Gastroesophageal sphincter (tissue), 3 donors: ENCODE measurements around the gene HUS1.

Experiments used
- POLR2A ChIP-seq, 2 donors: fragments of 450-650 bp; IDR thresholded peaks; one replicate each; pipeline ENCODE4 v1.6.1; 2017; ENCODE audit warnings: antibody characterized with exemption in 2 of 2, mild to moderate bottlenecking in 2 of 2, moderate library complexity in 1 of 2
- TF ChIP-seq, protein P1 (sequence below), 4 experiments: fragments of 200-600 bp in 2 of 4; fragments of 450-650 bp in 2 of 4; sonication (generic) in 1 of 4; IDR thresholded peaks; one replicate each; pipeline ENCODE4 v1.5.1; 2017 to 2019; ENCODE audit warnings: antibody characterized with exemption in 4 of 4, mild to moderate bottlenecking in 2 of 4, moderate library complexity in 2 of 4

DNA sequence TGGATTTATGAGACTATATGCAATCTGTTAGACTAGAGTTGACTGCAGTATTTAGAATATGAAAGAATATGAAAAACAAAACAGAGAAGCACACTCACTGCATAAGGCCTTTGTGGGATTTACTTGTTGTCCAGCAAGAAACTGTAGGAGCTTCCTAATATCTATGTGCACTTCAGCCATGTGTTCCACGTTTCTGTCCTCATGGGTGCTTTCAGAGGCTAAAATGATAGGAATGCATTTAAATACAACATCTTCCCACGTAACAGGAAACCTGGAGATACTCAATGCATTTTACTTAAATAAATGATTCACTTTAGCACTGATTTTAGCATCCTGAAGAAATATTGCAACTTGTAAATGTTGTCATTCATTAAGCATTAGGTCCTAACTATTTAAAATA is 11.7 kb downstream of the HUS1 start:
- TF ChIP-seq, protein P1, sequence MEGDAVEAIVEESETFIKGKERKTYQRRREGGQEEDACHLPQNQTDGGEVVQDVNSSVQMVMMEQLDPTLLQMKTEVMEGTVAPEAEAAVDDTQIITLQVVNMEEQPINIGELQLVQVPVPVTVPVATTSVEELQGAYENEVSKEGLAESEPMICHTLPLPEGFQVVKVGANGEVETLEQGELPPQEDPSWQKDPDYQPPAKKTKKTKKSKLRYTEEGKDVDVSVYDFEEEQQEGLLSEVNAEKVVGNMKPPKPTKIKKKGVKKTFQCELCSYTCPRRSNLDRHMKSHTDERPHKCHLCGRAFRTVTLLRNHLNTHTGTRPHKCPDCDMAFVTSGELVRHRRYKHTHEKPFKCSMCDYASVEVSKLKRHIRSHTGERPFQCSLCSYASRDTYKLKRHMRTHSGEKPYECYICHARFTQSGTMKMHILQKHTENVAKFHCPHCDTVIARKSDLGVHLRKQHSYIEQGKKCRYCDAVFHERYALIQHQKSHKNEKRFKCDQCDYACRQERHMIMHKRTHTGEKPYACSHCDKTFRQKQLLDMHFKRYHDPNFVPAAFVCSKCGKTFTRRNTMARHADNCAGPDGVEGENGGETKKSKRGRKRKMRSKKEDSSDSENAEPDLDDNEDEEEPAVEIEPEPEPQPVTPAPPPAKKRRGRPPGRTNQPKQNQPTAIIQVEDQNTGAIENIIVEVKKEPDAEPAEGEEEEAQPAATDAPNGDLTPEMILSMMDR (IDR thresholded peaks at IDR 0.05), result no peak
- no peak for TF ChIP-seq POLR2A (IDR thresholded peaks at IDR 0.05)
